Vagina (tissue), 2 donors: Measurements from ENCODE around the gene IRS2. TPM values are rescaled to one million over a fixed set of nuclear protein-coding genes. Genes with fewer than 3 reads are reported as not detected.

Source experiments
- DNase-seq, 2 donors: peaks; one replicate each; pipeline ENCODE4 v3.0.0-alpha.2; 2017; ENCODE audit errors: extremely low spot score in 2 of 2
- H3K27ac ChIP-seq: fragments of 200-600 bp; sonication (generic); one replicate; pipeline ENCODE4 v1.5.1; 2019
- H3K27me3 ChIP-seq: fragments of 200-600 bp; sonication (generic); one replicate; pipeline ENCODE4 v1.5.1; 2019
- H3K36me3 ChIP-seq, 2 donors: fragments of 200-600 bp; sonication (generic); one replicate each; pipeline ENCODE4 v1.5.1; 2017 to 2019
- H3K4me1 ChIP-seq: fragments of 200-600 bp; sonication (generic); one replicate; pipeline ENCODE4 v1.5.1; 2019
- H3K4me3 ChIP-seq, 2 donors: fragments of 200-600 bp; sonication (generic); 1 replicate in 1 of 2; 2 replicates in 1 of 2; pipeline ENCODE4 v1.5.1; 2016 to 2019
- H3K9me3 ChIP-seq: fragments of 200-600 bp; sonication (generic); one replicate; pipeline ENCODE4 v1.5.1; 2019
- CTCF ChIP-seq, 3 experiments: fragments of 450-650 bp in 2 of 3; fragments of 200-600 bp in 1 of 3; sonication (generic) in 1 of 3; IDR thresholded peaks; one replicate each; pipeline ENCODE4 v1.5.1; 2017 to 2019; ENCODE audit warnings: antibody characterized with exemption in 3 of 3, mild to moderate bottlenecking in 2 of 3, moderate library complexity in 2 of 3
- POLR2A ChIP-seq, 2 donors: fragments of 450-650 bp; IDR thresholded peaks; one replicate each; pipeline ENCODE4 v1.6.1; 2017; ENCODE audit warnings: antibody characterized with exemption in 2 of 2, mild to moderate bottlenecking in 2 of 2, moderate library complexity in 2 of 2
- POLR2AphosphoS5 ChIP-seq, 2 donors: sonication (generic); formaldehyde crosslinking; IDR thresholded peaks; one replicate each; pipeline ENCODE4 v1.9.0; 2017; ENCODE audit warnings: antibody characterized with exemption in 2 of 2, mild to moderate bottlenecking in 2 of 2, low read depth in 1 of 2; ENCODE audit not compliant: insufficient read depth in 1 of 2
- intact Hi-C: fragments of 100-400 bp; cut with DNase I; formaldehyde crosslinking; loops from one replicate; pipeline ENCODE4 v1.15.1; 2023
- total RNA-seq: library from RNA; depleted of rRNA; stranded (reverse); fragments of >200 nt; gene quantifications from one replicate; pipeline ENCODE4 v1.2.3, GENCODE V29; 2016

IRS2 gene
- total RNA-seq, 1 donor from 2014 or later: 25.0 TPM

DNA sequence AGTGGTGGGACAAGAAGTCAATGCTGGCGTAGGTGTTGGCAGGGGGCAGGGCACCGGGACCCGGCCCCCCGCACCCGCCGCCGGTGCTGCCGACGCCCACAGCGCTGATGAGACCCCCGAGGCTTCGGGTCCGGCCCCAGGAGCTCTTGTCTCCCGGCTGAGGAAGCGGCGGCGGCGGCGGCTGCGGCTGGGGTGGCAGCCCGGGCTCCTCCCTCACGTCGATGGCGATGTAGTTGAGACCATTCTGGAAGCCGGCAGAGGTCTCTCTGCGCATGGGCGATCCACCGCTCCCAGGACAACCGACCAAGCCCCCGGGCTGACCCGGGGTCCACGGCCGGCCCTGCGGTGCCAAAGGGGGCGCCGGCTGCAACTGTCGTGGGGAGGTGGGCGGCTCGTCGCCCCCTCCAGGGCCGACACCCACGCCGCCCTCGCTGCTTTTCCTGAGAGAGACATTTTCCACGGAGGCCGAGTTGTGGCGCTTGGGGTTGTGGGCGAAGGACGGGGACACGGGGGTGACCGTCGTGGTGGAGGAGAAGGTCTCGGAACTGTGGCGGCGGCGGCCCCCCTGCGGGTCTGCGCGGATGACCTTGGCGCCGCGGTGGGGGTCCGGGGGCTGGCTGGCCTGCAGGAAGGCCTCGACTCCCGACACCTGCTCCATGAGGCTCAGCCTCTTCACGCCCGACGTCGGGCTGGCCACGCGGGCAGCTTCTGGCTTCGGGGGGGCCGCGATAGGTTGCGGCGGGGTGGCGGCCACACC, 4.1 kb downstream of the IRS2 start:
- TF ChIP-seq POLR2A (IDR thresholded peaks at IDR 0.05): no peak
- TF ChIP-seq POLR2AphosphoS5 (IDR thresholded peaks at IDR 0.05; ENCODE audit: insufficient read depth in 1 of 2, low read depth in 1 of 2): no peak
- TF ChIP-seq CTCF (IDR thresholded peaks at IDR 0.05): no peak
- DNase-seq: no peak
- peak overlapping the region; percentile 44 to 84 for H3K4me3 ChIP-seq
- peaks cover 0 to 21% of the 10 kb centered on the region in 2 donors for H3K36me3 ChIP-seq
- peaks cover 62% of the 10 kb centered on the region for H3K4me1 ChIP-seq
- H3K9me3 ChIP-seq: no peaks in the 10 kb centered on the region
- intact Hi-C loops: loop anchor here (5.0 to 10.0 kb wide), 3 partner anchors 323 to 827 kb away; no protein-coding TSS in a partner anchor
- H3K27ac ChIP-seq: peak overlapping the region; percentile 55
- no peaks in the 10 kb centered on the region for H3K27me3 ChIP-seq

GRCh38 chr13:109781384-109782065, 4.9 kb downstream of the IRS2 start:
- Histone ChIP-seq H3K9me3 (no peaks in the 10 kb centered on the region), H3K27ac (peak overlapping the region; percentile 55), H3K36me3 (peaks cover 0 to 21% of the 10 kb centered on the region in 2 donors), H3K27me3 (no peaks in the 10 kb centered on the region), H3K4me1 (peaks cover 68% of the 10 kb centered on the region), H3K4me3 (peak overlapping the region; percentile 44 to 84)
- DNase-seq: no peak
- intact Hi-C loops: loop anchor here (5.0 to 10.0 kb wide), 3 partner anchors 323 to 827 kb away; no protein-coding TSS in a partner anchor
- TF ChIP-seq POLR2AphosphoS5 (IDR thresholded peaks at IDR 0.05; ENCODE audit: insufficient read depth in 1 of 2, low read depth in 1 of 2): no peak

- intact Hi-C loops: loop anchor here (5.0 to 10.0 kb wide), 3 partner anchors 324 to 826 kb away; no protein-coding TSS in a partner anchor
- Histone ChIP-seq H3K4me1 (peaks cover 68% of the 10 kb centered on the region), H3K4me3 (peak overlapping the region; percentile 44 to 84)
These were observed 5.5 kb downstream of the IRS2 start for GRCh38 chr13:109780845-109781383.

GRCh38 chr13:109779876-109780510, 6.4 kb downstream of the IRS2 start:
- peak overlapping the region; percentile 55 for H3K27ac ChIP-seq
- no peak for DNase-seq
- TF ChIP-seq POLR2AphosphoS5 (IDR thresholded peaks at IDR 0.05; ENCODE audit: insufficient read depth in 1 of 2, low read depth in 1 of 2) (no peak), CTCF (IDR thresholded peaks at IDR 0.05) (no peak), POLR2A (IDR thresholded peaks at IDR 0.05) (no peak)
- H3K4me3 ChIP-seq: peak overlapping the region; percentile 44 to 84
- H3K4me1 ChIP-seq: peaks cover 68% of the 10 kb centered on the region
- no peaks in the 10 kb centered on the region for H3K9me3 ChIP-seq
- H3K27me3 ChIP-seq: no peaks in the 10 kb centered on the region
- intact Hi-C loops: loop anchor here (5.0 to 10.0 kb wide), 3 partner anchors 325 to 825 kb away; no protein-coding TSS in a partner anchor
- H3K36me3 ChIP-seq: peaks cover 0 to 21% of the 10 kb centered on the region in 2 donors

More at GRCh38 chr13:109780845-109781383, 5.5 kb downstream of the IRS2 start:
- Histone ChIP-seq H3K9me3 (no peaks in the 10 kb centered on the region), H3K27ac (peak overlapping the region; percentile 55), H3K36me3 (peaks cover 0 to 21% of the 10 kb centered on the region in 2 donors), H3K27me3 (no peaks in the 10 kb centered on the region)
- no peak for TF ChIP-seq CTCF (IDR thresholded peaks at IDR 0.05)
- no peak for TF ChIP-seq POLR2AphosphoS5 (IDR thresholded peaks at IDR 0.05; ENCODE audit: insufficient read depth in 1 of 2, low read depth in 1 of 2)
- TF ChIP-seq POLR2A (IDR thresholded peaks at IDR 0.05): no peak
- DNase-seq: no peak

DNA sequence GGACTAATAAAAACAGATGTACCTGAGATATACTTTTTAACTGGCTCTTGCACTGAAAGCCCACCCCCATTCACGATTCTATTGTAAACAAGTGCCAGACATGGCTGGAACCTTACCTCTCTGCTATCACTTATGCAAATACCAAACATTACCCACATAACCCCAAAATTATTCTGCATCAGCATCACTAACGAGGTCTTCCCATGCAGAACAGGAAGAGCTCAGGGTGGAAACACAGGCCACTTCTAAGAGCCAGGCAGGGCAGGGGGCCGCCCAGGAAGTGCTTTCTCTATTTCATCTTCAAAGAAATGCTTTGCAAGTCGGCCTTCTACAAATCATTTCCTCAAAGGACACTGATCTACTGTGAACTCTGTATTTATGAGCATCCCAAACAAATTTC, 7.3 kb downstream of the IRS2 start:
- no peak for TF ChIP-seq POLR2AphosphoS5 (IDR thresholded peaks at IDR 0.05; ENCODE audit: insufficient read depth in 1 of 2, low read depth in 1 of 2)
- TF ChIP-seq CTCF (IDR thresholded peaks at IDR 0.05): no peak
- TF ChIP-seq POLR2A (IDR thresholded peaks at IDR 0.05): no peak
- H3K27ac ChIP-seq: peak overlapping the region; percentile 44
- peaks cover 65% of the 10 kb centered on the region for H3K4me1 ChIP-seq
- intact Hi-C loops: no loop called here
- H3K4me3 ChIP-seq: peak overlapping the region; percentile 44 to 84
- DNase-seq: no peak
- H3K36me3 ChIP-seq: peaks cover 0 to 20% of the 10 kb centered on the region in 2 donors
- no peaks in the 10 kb centered on the region for H3K9me3 ChIP-seq
- H3K27me3 ChIP-seq: no peaks in the 10 kb centered on the region
